ENCODE data around the gene EGR1.

- TF ChIP-seq CTCF (IDR thresholded peaks at IDR 0.05) (no peak), EZH2 (IDR thresholded peaks at IDR 0.05; ENCODE audit: borderline replicate concordance, insufficient read depth, low read depth, low read length, poor library complexity, severe bottlenecking) (no peak)
Measured at GRCh38 chr5:138492560-138493045, 27.3 kb downstream of the EGR1 start.

All from B cell (primary cell).